Activated CD8-positive, alpha-beta memory T cell treated with anti-CD3 and anti-CD28 coated beads, Interleukin-2, amount 50 U/mL, for 1 hour (primary cell): ENCODE measurements around the gene GABRG3.

ENCODE experiments used
- DNase-seq: peaks from one replicate; pipeline ENCODE4 v3.0.0-alpha.2; 2020; ENCODE audit errors: extremely low read depth

GABRG3 gene

DNA sequence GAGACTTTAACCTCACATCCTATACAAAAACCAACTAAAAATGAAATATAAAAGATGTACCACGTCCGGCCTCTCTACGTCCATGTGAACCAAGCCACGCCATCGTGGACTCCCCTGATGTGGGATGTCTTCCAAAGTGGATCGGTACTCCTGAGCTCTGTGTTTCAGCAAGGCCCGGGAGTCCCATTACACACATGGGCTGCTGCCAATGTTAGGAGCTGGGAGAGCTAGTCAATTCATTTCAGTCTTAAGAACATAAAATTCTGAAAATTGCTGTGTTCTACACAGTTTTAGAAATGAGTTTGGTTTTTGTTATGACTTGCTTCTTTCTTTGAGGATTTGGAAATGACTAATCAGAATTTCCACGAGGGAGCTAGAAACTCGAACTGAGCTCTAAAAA, 131.0 kb downstream of the GABRG3 start:
- DNase-seq: no peak

DNA sequence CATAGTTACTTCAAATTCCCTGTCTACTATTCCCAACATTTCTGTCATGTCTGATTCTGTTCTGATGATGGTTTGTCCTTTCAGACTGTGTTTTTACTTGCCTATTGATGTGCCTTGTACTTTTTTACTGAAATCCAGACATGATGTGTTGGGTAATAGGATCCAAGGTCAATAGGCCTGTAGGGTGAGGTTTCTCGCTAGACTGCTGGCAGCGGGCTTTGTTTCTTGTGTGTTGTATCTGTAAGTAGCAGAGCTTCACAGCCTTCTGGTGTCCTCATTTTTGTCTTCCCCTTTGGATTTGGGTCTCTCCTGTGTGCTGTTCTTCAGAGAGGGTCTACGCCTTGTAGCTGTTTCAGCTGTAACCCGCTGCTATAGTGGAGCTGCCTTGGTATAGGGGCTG, 140.3 kb downstream of the GABRG3 start:
- DNase-seq: no peak

DNA sequence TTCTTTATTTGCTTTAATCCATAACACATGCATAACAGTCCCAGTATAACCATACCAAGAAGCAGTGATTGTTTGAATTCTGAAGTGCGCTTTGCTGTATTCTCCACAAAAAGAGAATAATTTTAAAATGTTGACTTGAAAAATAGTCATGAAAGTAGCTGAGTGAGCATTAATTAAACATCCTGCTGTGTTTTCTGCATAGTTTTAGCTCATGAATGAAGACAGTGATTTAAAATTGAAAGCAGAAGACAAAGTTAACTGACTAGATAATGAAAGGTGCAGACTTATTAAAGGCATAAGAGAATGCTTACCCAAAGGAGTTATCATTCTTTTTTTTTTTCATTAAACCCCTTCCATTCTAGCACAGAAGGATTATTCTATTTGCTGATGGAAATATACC, 143.5 kb downstream of the GABRG3 start:
- no peak for DNase-seq

DNA sequence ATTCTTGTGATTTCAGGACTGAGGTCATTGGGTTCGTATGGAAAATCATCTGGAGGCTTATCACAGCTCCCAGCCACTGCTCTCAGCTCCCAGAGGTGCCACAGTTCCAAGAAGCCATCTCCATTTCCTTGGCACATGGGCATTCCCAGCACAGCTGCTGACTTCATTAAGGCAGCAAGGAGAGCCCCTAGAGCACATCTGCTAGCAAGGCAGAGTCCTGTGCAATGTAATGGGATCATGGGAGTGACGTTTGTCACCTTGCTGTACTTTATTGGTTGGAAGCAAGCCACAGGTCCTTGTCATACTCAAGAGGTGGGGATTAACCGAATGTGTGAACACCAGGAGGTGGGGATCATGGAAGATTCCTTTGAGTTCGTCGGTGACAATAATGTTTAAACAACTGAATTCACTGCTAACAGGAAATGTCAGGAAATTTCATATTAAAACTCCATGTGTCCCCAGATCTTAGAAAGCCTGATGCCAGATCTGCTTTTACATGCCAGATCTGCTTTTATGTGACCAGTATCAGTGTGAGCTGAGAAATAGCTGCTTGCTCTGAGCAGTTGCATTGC, 148.8 kb downstream of the GABRG3 start:
- no peak for DNase-seq

DNA sequence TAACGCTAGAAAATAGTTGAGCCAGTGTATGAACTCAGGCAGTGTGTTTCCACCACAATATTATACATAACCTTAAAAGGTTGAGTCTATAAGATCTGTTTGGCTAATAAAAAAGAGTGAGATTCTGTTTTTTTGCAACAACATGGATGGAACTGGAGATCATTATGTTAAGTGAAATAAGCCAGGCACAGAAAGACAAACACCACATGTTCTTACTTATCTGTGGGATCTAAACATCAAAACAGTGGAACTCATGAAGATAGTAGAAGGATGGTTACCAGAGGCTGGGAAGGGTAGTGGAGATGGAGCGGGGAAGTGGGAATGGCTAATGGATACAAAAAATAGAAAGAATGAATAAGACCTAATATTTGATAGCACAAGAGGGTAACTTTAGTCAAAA, 150.7 kb downstream of the GABRG3 start:
- DNase-seq: no peak

DNA sequence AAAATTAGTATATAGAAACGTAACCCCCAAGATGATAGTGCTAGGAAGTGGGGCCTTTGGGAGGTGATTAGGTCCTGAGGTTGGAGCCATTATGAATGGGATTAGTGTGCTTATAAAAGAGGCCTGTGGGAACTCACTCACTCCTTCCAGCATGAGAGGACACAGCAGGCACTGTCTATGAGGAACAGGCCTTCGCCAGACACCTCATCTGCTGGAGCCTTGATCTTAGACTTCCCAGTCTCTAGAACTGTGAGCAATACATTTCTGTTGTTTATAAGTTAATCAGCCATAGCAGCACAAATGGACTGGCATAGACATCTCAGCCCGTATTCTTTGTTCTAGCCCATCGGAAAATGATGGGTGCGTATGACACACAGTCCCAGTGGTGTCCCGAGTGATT, 152.3 kb downstream of the GABRG3 start:
- no peak for DNase-seq

DNA sequence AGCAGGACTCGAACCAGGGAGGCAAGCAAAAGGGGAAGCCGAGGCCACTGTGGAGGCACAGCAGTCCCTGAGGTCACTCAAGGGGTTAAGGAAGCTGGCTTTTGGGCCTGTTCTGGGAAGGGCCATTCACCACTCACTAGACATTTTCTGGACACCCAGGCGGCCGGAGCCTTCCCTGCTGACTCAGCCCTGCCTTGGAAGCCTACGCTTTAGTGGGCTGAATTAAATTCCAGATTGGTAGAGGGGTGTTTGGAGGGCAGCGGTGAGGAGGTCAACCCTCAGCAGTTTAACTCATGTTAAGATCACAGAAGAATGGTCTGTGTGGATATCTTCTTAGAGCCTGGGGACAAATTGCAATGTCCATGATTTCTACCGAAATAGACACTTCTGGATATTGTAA, 152.8 kb downstream of the GABRG3 start:
- no peak for DNase-seq

DNA sequence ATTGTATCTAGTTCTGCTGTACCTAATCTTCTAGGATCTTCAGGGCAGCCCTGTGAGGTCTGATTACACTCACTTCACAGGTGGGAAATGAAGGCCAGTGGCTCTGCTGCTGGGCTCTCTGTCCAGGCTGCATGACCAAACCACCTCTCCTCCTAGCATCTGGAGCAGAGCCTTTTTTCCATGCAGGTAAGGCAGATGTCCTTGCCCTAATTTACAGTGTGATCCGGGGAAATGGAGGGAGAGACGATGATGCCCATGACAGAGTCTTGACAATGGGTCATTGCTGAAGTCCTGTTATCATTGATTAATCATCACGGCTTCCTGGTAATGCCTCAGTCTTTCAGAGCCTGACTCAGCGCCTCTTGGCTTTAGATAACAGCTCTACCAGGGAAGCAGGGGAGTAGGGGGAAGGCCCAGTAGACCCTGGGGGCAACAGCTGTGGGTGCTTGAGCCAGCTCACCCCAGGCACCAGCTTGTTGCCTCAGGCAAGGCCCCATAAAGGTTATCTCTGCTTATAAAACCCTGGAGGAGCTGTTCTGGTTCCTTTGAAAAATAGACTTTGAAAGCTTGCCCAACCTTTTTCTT, 153.4 kb downstream of the GABRG3 start:
- no peak for DNase-seq

DNA sequence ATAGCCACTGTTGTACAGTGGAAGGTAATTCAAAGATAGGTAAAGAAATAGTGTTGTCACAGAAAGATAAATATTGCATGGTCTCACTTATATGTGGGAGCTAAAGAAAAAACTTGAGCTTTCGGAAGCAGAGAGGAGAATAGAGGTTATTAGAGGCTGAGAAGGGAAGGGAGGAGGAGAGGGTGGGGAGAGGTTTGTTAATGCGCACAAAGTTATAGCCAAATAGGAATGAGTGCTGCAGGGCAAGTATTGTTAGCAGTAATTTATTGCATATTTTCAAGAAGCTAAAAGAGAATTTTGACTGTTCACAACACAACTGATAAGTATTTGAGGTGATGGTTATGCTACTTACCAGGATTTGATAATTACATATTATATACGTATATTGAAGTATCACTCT, 154.2 kb downstream of the GABRG3 start:
- DNase-seq: no peak

DNA sequence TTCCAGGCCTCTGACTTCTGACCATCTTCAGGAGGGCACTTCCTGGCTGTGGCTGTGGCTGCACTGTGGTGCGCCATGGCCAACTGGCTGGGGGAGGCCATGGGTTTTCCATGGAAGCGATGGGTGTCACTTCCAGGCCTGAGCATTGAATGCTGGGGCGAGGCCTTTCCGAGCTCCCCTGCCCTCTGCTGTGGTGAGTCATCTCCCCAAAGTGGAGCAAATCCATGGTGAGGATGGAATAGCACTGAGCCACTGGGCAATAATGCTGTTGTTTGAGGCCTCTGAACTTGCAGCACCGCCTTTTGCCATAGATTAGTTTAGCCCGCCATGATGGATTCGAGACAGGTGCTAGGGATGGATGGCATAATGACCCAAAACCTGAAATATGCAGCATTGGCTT, 155.5 kb downstream of the GABRG3 start:
- no peak for DNase-seq

DNA sequence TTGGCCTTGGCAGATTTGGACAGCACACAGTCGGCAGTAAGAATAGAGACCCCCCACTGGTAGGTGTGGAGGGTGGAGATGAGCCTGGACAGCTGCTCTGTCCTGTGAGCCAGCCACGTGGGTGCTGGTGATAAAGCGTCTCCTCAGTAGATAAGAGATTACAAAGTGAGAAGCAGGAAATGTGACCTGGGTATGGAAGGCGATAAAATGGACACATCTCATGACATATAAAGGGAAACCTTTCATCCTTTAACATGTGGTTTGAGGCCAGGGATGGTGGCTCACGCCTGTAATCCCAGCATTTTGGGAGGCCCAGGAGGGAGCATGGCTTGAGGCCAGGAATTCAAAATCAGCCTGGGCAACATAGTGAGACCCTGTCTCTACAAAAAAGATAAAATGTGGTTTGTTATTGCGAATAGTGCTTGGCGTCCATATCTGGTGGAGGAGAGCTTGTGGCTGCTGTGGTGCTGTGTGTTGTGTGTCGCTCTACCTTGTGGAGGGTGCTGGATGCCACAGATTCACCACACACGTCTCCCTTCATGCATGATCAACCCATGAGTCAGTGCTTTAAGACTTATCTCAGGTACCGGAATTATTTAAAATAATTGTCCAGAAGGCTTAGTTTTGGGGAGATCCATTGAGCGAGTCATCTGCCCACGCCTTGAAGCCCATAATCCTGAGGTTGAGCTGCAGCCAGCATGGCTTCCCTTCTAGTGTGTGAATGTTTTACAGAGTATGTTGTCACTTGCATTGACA, 157.0 kb downstream of the GABRG3 start:
- DNase-seq: no peak

DNA sequence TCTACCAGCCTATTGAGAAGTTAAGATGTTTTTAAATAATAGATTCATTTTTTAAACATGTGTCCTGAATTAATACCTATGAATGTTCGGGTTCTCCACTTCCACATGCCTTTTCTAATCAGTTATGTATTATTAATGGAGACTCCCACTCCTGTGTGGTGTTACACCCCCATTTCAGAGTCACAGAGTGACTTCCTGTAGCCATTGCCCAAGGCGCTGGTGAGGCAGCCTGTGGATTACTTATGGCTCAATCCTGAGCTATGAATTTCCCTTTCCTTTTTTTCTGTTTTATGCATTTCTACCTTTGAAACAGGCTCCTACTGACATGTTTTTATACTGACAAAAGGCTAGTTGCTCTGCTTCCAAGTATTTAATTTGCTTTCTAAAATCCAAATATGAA, 162.3 kb downstream of the GABRG3 start:
- DNase-seq: no peak

DNA sequence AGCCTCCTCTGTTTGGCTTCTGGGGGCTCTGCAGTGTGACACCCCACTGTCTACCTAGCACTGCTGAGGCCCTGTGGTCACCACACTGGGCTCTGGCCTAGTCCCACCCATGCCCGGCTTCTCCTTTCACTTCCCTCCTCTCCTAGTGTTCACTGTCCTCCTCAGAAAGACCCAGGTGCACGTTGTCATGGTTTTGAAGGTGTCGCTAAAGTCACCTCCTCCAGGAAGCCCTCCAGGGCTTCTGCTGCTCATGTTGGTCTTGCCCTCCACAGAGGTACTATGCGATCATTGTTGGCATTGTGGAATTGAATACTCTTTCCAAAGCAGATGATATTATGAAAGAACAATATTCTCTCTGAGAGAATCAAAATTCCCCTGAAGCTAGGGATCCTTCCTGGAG, 163.5 kb downstream of the GABRG3 start:
- DNase-seq: no peak

DNA sequence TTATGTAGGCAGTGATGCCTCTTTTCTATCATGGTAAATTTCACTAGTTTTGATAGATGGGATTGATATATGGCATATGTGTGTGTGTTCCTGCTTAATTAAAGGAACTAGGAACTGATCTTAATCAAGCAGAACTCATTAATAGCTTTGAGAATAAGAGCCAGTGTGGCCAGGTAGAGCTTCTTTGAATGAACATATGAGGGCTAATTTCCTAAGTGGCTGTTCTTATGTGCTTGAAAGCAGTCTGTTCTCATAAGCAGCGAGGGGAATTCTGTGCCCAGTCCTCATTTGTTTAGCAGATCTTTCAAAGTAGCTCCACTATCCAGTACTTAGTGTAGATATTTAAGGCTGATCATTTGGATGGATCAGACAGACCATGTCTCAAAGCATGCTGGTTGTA, 164.2 kb downstream of the GABRG3 start:
- no peak for DNase-seq

DNA sequence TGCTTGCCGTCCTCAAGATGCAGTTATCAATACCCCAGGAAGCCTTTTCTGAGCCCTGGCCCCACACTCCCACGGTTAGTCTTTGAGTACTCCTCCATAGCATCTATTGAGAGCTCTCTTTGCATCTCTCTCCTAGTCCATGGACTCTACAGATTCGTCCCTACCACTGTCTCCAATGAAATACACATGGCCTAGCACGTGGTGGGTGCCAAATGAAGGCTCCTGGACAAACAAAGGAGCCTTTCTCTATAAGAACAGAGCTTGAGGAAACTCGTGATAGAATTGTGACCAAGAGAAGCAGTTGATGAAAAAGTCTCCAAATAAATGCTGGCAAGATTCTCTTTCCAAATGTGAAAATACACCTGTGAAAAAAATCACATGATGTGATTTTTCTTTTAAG, 166.1 kb downstream of the GABRG3 start:
- no peak for DNase-seq

DNA sequence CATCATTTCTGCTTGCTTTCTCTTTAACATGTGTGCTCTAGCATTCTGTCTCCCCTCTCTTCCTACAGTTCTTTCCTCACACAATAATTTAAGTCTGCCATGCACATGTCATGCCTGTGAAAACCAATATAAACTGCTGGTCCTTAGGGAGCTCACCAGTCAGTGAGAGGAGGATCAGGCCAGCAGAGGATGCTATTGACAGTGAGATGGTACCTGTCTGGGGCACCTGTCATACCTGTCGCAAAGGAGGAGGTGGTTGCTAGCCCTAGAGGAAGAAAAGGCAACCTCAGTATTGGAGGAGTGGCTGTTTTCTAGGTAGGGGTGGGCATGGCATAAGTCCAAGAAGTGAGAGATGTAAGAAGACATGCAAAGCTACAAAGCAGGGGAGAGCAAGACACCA, 194.6 kb downstream of the GABRG3 start:
- DNase-seq: no peak

DNA sequence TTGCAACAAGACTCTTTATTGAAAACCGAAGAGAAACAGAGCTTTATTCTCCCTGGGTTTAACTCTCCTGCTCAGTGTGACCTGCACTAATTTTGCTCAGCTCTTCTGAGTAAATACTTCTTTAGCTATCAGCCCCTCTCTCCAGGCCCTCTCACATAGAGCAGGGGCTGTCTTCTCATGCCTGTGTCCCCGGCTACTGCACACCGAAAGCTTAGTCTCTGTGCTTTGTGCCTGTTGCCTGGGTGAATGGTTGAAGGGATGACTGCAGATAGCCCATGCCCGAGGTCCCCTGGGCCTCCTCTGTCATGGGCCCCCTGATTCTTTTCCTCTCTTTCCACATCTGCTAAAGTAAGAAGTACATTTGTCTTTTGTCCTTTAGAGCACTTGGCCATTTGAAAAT, 195.9 kb downstream of the GABRG3 start:
- DNase-seq: no peak

DNA sequence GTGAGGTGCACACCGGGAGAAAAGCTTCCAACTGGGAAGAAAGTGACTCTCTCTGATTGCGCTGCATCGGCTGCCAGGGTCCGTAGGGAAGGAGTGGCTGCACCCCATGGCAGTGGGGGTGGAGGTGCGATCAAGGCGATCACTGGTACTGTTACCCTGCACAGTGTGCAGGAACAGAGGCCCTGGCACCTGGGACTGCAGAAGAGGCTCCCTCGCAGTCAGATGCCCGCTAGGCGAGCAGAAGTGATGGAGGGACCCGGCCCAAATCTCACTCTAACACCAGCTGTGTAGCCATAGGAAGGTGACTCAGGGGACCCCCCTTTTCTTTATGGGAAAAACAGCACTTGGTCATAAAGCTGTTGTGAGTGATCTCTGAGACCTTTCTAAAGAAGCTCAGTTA, 196.8 kb downstream of the GABRG3 start:
- DNase-seq: no peak

DNA sequence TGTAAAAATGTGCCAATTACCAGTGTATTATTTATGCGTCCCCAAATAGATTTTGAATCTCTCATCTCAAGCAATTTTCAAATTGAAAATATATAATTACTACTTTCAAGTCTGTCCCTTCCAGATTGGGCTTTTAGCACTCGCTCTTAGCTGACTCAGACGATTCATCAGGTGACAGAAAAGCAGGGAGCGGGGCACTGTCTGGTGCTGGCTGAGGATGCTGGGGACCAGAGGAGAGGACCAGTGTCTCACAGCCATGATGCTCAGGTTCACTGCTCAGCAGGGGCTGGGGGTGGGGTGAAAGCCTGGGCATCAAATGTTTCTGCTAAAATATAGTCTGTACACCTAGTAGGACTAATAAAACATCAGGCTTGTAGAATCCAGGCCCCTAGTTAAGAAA, 199.9 kb downstream of the GABRG3 start:
- no peak for DNase-seq

DNA sequence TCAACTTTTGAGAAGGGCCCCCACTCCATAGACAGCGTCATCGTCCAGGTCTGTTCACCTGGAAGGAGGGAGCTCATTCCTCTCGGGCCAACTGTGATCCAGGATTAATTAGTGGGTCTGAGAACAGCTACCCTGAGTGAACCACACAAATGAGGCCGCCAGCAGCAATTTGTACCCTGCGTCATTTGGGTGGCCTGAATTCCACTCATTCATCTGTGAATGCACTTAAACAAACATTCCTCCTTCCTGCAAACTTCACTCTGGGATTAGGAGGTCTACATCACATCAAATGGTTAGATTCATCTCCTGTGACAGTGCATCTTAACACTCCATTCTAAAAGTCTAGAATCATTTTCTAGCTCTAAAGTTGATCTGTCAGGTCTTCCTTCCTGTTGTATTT, 201.8 kb downstream of the GABRG3 start:
- DNase-seq: no peak

DNA sequence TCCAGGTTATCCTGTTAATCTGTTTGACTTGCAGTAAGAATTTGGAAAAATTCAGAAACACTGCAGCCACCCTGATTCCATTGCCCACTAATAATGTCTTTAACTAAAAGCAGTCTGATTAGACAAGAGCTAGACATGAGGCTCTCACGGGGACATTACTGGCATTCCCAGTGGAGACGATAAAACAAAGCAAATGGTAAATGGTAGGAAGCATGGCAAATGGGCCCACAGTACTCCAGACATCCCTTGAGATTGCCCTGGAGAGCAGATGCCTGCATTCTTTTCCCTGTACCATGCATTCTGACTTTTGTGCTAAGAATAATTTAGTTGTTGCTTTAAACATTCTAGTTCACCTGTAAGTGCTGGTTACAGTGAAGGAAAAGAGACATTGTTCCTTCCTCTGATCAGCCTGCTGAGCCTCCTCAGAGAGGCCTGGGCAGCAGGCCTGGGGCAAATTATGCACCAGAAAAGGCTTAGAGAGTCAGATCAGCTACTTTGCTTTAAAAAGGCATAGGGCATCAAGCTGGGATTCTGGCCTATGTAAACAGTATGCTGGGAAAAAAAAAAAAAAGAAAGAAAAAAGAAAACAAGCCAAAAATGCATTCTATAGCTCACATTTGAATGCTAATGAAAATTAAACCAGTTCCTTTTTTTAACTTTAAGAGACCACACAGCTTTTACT, 204.6 kb downstream of the GABRG3 start:
- no peak for DNase-seq

DNA sequence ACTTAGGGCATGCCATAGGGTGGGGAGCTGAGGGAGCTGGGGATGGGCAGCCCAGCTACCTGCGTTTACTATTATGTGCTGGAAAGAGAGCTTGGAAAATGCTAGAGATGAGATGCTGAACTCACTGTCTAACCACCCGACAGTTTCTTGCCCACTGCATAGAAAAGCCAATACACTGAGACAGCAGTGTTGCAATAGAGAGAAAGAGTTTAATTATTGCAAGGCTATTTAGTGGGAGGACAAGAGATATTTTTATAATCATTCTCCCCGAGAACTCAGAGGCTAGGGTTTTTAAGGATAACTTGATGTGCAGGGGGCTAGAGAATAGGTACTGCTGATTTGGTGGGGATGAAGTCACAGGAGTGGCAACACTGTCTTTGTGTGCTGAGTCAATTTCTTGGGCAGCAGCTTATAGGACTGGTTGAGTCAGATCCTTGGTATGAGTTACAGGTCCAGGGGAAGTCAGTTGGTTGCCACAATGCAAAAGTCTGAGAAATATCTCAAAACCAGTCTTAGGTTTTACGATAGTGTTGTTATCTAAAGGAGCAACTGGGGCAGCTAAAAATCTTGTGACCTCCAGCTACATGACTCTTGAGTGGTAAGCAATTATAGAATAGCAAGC, 205.9 kb downstream of the GABRG3 start:
- DNase-seq: no peak

DNA sequence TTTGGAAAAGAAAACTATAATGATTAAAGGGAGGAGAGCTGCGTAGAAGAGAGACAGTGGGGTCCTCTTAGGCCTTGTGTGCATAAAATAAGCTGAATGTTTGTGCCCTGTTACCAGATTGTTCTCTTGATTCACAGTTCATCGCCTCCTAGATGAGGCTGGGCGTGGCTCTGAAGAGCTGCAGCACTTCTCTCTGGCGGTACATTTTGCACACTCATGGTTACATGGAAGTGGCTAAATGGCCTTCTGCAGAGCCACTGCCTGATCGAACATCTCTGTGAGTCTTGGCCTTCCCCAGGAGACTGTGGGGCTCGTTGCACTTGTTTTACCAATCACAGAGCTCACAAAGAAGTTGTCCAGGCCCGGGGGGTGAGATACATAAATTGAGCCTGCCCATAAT, 208.8 kb downstream of the GABRG3 start:
- DNase-seq: no peak
